HEK293 (cell line): ENCODE measurements around the gene WRNIP1.

ENCODE experiments used
- CTCF ChIA-PET: fragments of 350-600 bp; formaldehyde crosslinking; extraction: SDS; loops from one replicate; lab custom pipeline; 2021; ENCODE audit warnings: antibody characterized with exemption; lab: Yijun Ruan, JAX
- POLR2A ChIA-PET: fragments of 300-600 bp; formaldehyde crosslinking; extraction: SDS; loops from one replicate; lab custom pipeline; 2020; ENCODE audit warnings: antibody characterized with exemption, inconsistent platforms; lab: Yijun Ruan, JAX
- H3K27ac ChIP-seq: fragments of 200-500 bp; sonication (Bioruptor generic); 2 replicates; pipeline ENCODE4 v1.5.1; 2014; ENCODE audit warnings: low read depth, low read length, control low read depth, inconsistent platforms; ENCODE audit errors: extremely low read depth
- H3K36me3 ChIP-seq, 2 experiments: fragments of 200-500 bp in 1 of 2; sonication (Bioruptor generic) in 1 of 2; 1 replicate in 1 of 2; 2 replicates in 1 of 2; pipeline ENCODE4 v1.5.1; 2014 to 2017; ENCODE audit warnings: inconsistent platforms in 2 of 2, low read length in 2 of 2; ENCODE audit not compliant: control insufficient read depth in 2 of 2, insufficient read depth in 1 of 2
- H3K4me1 ChIP-seq: fragments of 200-500 bp; sonication (Bioruptor generic); 2 replicates; pipeline ENCODE4 v1.5.1; 2014; ENCODE audit warnings: mild to moderate bottlenecking, low read length, inconsistent platforms; ENCODE audit not compliant: control insufficient read depth, insufficient read depth
- H3K4me3 ChIP-seq: 2 replicates; pipeline ENCODE4 v1.5.1; 2011; ENCODE audit warnings: low read depth, mild to moderate bottlenecking, control low read depth, low read length, moderate library complexity
- H3K9me3 ChIP-seq: fragments of 200-500 bp; sonication (Bioruptor generic); 2 replicates; pipeline ENCODE4 v1.5.1; 2014; ENCODE audit warnings: low read depth, low read length, inconsistent platforms; ENCODE audit not compliant: control insufficient read depth, insufficient read depth
- ZBTB17 ChIP-seq: fragments of 450-650 bp; formaldehyde crosslinking; IDR thresholded peaks from 2 replicates; pipeline ENCODE4 v1.5.1; 2016; ENCODE audit warnings: missing biosample characterization, missing genetic modification characterization
- ZBTB20 ChIP-seq: fragments of 450-650 bp; formaldehyde crosslinking; IDR thresholded peaks from 2 replicates; pipeline ENCODE4 v1.5.1; 2016; ENCODE audit warnings: missing biosample characterization, missing genetic modification characterization
- ZBTB8A ChIP-seq: fragments of 450-650 bp; formaldehyde crosslinking; IDR thresholded peaks from 2 replicates; pipeline ENCODE4 v1.5.1; 2016; ENCODE audit warnings: missing biosample characterization, missing genetic modification characterization
- ZFP3 ChIP-seq: fragments of 450-650 bp; formaldehyde crosslinking; IDR thresholded peaks from 2 replicates; pipeline ENCODE4 v1.5.1; 2016; ENCODE audit warnings: low read depth, missing biosample characterization, missing genetic modification characterization
- ZNF140 ChIP-seq: fragments of 450-650 bp; formaldehyde crosslinking; IDR thresholded peaks from 2 replicates; pipeline ENCODE4 v1.5.1; 2016; ENCODE audit warnings: missing biosample characterization, missing genetic modification characterization
- ZNF157 ChIP-seq: fragments of 450-650 bp; formaldehyde crosslinking; IDR thresholded peaks from 2 replicates; pipeline ENCODE4 v1.5.1; 2016; ENCODE audit warnings: missing biosample characterization, missing genetic modification characterization
- ZNF19 ChIP-seq: fragments of 450-650 bp; formaldehyde crosslinking; IDR thresholded peaks from 2 replicates; pipeline ENCODE4; 2016; ENCODE audit warnings: missing biosample characterization, missing genetic modification characterization, low read depth
- ZNF2 ChIP-seq: fragments of 450-650 bp; formaldehyde crosslinking; IDR thresholded peaks from 2 replicates; pipeline ENCODE4 v1.5.1; 2016; ENCODE audit warnings: missing biosample characterization, missing genetic modification characterization
- ZNF214 ChIP-seq: fragments of 450-650 bp; formaldehyde crosslinking; IDR thresholded peaks from 2 replicates; pipeline ENCODE4 v1.5.1; 2017; ENCODE audit warnings: missing biosample characterization, mild to moderate bottlenecking, missing genetic modification characterization, borderline replicate concordance
- ZNF239 ChIP-seq: fragments of 450-650 bp; formaldehyde crosslinking; IDR thresholded peaks from 2 replicates; pipeline ENCODE4 v1.5.1; 2016; ENCODE audit warnings: missing biosample characterization, missing genetic modification characterization
- ZNF354C ChIP-seq: fragments of 450-650 bp; formaldehyde crosslinking; IDR thresholded peaks from 2 replicates; pipeline ENCODE4 v1.5.1; 2016; ENCODE audit warnings: missing biosample characterization, missing genetic modification characterization, low read depth, borderline replicate concordance
- ZNF394 ChIP-seq: fragments of 450-650 bp; formaldehyde crosslinking; IDR thresholded peaks from 2 replicates; pipeline ENCODE4 v1.5.1; 2016; ENCODE audit warnings: missing biosample characterization, missing genetic modification characterization, mild to moderate bottlenecking, moderate library complexity, borderline replicate concordance
- ZNF426 ChIP-seq: fragments of 450-650 bp; formaldehyde crosslinking; IDR thresholded peaks from 2 replicates; pipeline ENCODE4 v1.5.1; 2017; ENCODE audit warnings: missing biosample characterization, missing genetic modification characterization, mild to moderate bottlenecking, inconsistent platforms, moderate library complexity
- ZNF561 ChIP-seq: fragments of 450-650 bp; IDR thresholded peaks from 2 replicates; pipeline ENCODE4 v1.5.1; 2018; ENCODE audit warnings: missing biosample characterization, missing genetic modification characterization, borderline replicate concordance
- ZNF623 ChIP-seq: fragments of 450-650 bp; formaldehyde crosslinking; IDR thresholded peaks from 2 replicates; pipeline ENCODE4 v1.5.1; 2016; ENCODE audit warnings: missing biosample characterization, missing genetic modification characterization
- ZNF624 ChIP-seq: fragments of 450-650 bp; formaldehyde crosslinking; IDR thresholded peaks from 2 replicates; pipeline ENCODE4 v1.5.1; 2017; ENCODE audit warnings: missing biosample characterization, missing genetic modification characterization
- ZNF654 ChIP-seq: fragments of 450-650 bp; formaldehyde crosslinking; IDR thresholded peaks from 2 replicates; pipeline ENCODE4 v1.5.1; 2016; ENCODE audit warnings: low read depth, missing biosample characterization, missing genetic modification characterization
- ZNF660 ChIP-seq: fragments of 450-650 bp; IDR thresholded peaks from 2 replicates; pipeline ENCODE4 v1.5.1; 2018; ENCODE audit warnings: missing biosample characterization, mild to moderate bottlenecking, missing genetic modification characterization
- ZNF701 ChIP-seq: fragments of 450-650 bp; formaldehyde crosslinking; IDR thresholded peaks from 2 replicates; pipeline ENCODE4 v1.5.1; 2016; ENCODE audit warnings: missing biosample characterization, missing genetic modification characterization
- ZSCAN23 ChIP-seq: fragments of 450-650 bp; formaldehyde crosslinking; IDR thresholded peaks from 2 replicates; pipeline ENCODE4 v1.5.1; 2016; ENCODE audit warnings: missing biosample characterization, missing genetic modification characterization
- ZSCAN30 ChIP-seq: fragments of 450-650 bp; IDR thresholded peaks from 2 replicates; pipeline ENCODE4 v1.5.1; 2018; ENCODE audit warnings: missing biosample characterization, mild to moderate bottlenecking, missing genetic modification characterization, moderate library complexity
- TF ChIP-seq, protein P1 (sequence below): fragments of 450-650 bp; IDR thresholded peaks from 2 replicates; pipeline ENCODE4 v1.5.1; 2018; ENCODE audit warnings: missing biosample characterization, mild to moderate bottlenecking, missing genetic modification characterization
- TF ChIP-seq, protein P2 (sequence below): fragments of 450-650 bp; formaldehyde crosslinking; IDR thresholded peaks from 2 replicates; pipeline ENCODE4 v1.5.0; 2017; ENCODE audit warnings: missing biosample characterization, missing genetic modification characterization, borderline replicate concordance
- TF ChIP-seq, protein P3 (sequence below): fragments of 450-650 bp; formaldehyde crosslinking; IDR thresholded peaks from 2 replicates; pipeline ENCODE4 v1.5.1; 2016; ENCODE audit warnings: missing biosample characterization, missing genetic modification characterization

Gene WRNIP1

DNA sequence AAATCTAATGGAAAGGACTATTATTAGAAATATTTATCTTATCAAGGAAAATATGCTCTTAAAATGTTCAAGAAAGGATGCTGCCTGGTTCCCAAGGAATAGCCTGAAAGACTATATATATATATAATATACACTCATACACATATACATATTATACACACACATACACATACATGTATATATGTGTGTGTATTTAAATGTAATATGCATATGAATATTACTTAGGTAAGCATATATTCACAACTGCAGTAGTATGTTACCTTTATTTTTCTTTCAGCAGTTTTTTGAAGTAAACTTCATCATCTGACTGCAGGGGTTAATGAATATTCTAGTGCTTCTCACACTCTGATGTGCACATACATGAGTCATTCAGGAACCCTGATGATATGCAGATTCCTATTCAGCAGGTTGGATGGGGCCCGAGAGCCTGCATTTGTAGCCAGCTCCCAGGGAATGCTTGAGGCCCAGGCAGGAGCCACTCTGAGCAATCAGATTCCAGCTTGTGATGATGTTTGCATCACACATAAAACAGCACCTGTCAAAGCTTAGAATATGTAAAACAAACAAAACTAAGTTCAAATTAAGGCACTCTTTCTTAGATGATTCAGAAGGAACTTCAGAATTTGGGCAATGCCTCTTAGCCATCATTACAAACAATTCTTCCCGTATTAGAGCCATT is 30.6 kb upstream of the WRNIP1 start:
- POLR2A ChIA-PET = no interaction called here
- no peak overlapping the region for H3K4me3 ChIP-seq
- no peaks in the 10 kb centered on the region for H3K9me3 ChIP-seq
- H3K27ac ChIP-seq = no peak overlapping the region
- no peaks in the 10 kb centered on the region for H3K36me3 ChIP-seq
- H3K4me1 ChIP-seq = no peaks in the 10 kb centered on the region
- TF ChIP-seq ZNF426 = no peak
- TF ChIP-seq ZBTB20 (tag by site-specific recombination) = peak; percentile 23; the same call in 1 of the 2 replicates
- TF ChIP-seq, all 188 proteins: peak for 1
- CTCF ChIA-PET = interaction anchor here (0.5 to 9.7 kb wide), 5 partner anchors 16 to 1138 kb away, joined by 3 to 212 read pairs (median 5); partner anchors contain the start of gene MYLK4

DNA sequence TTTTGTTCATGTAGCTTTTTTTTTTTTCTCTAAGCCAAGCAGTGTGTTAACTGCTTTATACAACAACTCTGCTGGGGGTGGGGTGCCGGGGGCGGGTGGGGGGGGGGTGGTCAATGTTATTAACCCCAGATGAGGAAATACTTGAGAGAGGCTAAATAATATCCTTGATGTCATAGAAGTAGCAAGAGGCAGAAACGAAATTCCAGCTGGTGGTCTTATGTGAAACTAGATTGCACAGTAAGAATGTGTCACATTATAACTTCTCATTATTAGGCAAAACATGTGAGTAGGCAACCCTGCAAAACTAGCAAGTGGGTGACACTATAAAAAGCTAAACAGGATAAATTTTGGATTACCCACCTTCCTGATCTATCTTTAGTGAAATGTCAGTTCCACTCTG is 27.3 kb upstream of the WRNIP1 start:
- TF ChIP-seq ZNF239 (no peak), ZNF701 (no peak), ZNF623 (tag by site-specific recombination) (no peak), ZNF660 (tag by site-specific recombination) (no peak), ZNF654 (tag by site-specific recombination) (no peak)
- Histone ChIP-seq H3K9me3 (no peaks in the 10 kb centered on the region), H3K36me3 (no peaks in the 10 kb centered on the region), H3K27ac (no peak overlapping the region), H3K4me1 (no peaks in the 10 kb centered on the region), H3K4me3 (no peak overlapping the region)
- ChIA-PET POLR2A (interaction anchor here (0.7 kb wide), 1 partner anchor 510 kb away, joined by 5 read pairs; no protein-coding TSS in a partner anchor), CTCF (interaction anchor here (0.6 to 9.7 kb wide), 43 partner anchors 8 to 1219 kb away, joined by 3 to 212 read pairs (median 4); partner anchors contain the start of genes MYLK4 and SERPINB1)

DNA sequence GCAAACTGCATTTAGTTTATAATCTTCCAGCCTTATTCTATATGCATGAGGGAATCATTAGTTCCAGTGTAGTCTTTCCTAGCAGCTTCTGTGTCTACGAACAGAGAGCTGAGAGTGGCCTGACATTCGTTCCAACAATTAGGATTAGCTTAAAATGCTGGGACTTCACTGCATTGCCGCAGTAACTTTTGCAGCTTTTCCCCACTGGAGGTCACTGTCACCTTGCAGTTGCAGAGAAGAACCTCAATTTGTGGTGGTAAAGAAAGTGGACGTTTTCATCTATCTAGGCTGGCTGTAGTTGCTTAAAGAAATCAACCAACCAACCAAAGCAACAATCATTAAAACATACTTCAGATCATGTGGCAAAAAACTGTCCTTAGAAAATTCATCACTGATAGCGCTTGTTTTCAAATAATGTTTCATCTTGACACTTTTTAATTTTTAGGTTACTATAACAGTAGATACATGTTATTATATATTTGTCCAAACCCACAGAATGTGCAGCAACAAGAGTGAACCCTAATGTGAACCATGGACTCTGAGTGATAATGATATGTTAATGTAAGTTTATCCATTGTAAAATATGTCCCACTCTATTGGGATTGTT is 26.7 kb upstream of the WRNIP1 start:
- 0 out of 2 replicates have a peak, but pooled peaks have one; percentile 24 for TF ChIP-seq ZNF2 (tag by site-specific recombination)
- TF ChIP-seq, protein P1, sequence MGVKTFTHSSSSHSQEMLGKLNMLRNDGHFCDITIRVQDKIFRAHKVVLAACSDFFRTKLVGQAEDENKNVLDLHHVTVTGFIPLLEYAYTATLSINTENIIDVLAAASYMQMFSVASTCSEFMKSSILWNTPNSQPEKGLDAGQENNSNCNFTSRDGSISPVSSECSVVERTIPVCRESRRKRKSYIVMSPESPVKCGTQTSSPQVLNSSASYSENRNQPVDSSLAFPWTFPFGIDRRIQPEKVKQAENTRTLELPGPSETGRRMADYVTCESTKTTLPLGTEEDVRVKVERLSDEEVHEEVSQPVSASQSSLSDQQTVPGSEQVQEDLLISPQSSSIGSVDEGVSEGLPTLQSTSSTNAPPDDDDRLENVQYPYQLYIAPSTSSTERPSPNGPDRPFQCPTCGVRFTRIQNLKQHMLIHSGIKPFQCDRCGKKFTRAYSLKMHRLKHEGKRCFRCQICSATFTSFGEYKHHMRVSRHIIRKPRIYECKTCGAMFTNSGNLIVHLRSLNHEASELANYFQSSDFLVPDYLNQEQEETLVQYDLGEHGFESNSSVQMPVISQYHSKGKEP (tag by site-specific recombination) = peak; percentile 28; the same call in 1 of the 2 replicates
- TF ChIP-seq ZNF157 (tag by site-specific recombination) = no peak
- TF ChIP-seq ZSCAN30 (tag by site-specific recombination) = no peak
- TF ChIP-seq ZBTB17 (tag by site-specific recombination) = peak; percentile 35; the same call in 1 of the 2 replicates
- no peak for TF ChIP-seq ZNF624 (tag by site-specific recombination)
- peak; percentile 46; the same call in 1 of the 2 replicates for TF ChIP-seq ZNF394 (tag by site-specific recombination)
- TF ChIP-seq ZNF140 (tag by site-specific recombination) = no peak
- no peak for TF ChIP-seq ZNF354C (tag by site-specific recombination)
- TF ChIP-seq ZSCAN23 (tag by site-specific recombination) = no peak
- TF ChIP-seq ZFP3 (tag by site-specific recombination) = no peak
- peak; percentile 99 for TF ChIP-seq ZNF654 (tag by site-specific recombination)
- TF ChIP-seq, protein P2, sequence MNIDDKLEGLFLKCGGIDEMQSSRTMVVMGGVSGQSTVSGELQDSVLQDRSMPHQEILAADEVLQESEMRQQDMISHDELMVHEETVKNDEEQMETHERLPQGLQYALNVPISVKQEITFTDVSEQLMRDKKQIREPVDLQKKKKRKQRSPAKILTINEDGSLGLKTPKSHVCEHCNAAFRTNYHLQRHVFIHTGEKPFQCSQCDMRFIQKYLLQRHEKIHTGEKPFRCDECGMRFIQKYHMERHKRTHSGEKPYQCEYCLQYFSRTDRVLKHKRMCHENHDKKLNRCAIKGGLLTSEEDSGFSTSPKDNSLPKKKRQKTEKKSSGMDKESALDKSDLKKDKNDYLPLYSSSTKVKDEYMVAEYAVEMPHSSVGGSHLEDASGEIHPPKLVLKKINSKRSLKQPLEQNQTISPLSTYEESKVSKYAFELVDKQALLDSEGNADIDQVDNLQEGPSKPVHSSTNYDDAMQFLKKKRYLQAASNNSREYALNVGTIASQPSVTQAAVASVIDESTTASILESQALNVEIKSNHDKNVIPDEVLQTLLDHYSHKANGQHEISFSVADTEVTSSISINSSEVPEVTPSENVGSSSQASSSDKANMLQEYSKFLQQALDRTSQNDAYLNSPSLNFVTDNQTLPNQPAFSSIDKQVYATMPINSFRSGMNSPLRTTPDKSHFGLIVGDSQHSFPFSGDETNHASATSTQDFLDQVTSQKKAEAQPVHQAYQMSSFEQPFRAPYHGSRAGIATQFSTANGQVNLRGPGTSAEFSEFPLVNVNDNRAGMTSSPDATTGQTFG (tag by site-specific recombination) = no peak
- no peak for TF ChIP-seq ZNF19
- TF ChIP-seq, protein P3, sequence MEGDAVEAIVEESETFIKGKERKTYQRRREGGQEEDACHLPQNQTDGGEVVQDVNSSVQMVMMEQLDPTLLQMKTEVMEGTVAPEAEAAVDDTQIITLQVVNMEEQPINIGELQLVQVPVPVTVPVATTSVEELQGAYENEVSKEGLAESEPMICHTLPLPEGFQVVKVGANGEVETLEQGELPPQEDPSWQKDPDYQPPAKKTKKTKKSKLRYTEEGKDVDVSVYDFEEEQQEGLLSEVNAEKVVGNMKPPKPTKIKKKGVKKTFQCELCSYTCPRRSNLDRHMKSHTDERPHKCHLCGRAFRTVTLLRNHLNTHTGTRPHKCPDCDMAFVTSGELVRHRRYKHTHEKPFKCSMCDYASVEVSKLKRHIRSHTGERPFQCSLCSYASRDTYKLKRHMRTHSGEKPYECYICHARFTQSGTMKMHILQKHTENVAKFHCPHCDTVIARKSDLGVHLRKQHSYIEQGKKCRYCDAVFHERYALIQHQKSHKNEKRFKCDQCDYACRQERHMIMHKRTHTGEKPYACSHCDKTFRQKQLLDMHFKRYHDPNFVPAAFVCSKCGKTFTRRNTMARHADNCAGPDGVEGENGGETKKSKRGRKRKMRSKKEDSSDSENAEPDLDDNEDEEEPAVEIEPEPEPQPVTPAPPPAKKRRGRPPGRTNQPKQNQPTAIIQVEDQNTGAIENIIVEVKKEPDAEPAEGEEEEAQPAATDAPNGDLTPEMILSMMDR = peak; percentile 82
- 0 out of 2 replicates have a peak, but pooled peaks have one; percentile 33 for TF ChIP-seq ZNF561 (tag by site-specific recombination)
- no peak for TF ChIP-seq ZBTB20 (tag by site-specific recombination)
- TF ChIP-seq ZBTB8A (tag by site-specific recombination) = no peak
- TF ChIP-seq ZNF214 (tag by site-specific recombination) = no peak
- POLR2A ChIA-PET = interaction anchor here (0.7 kb wide), 1 partner anchor 510 kb away, joined by 5 read pairs; no protein-coding TSS in a partner anchor
- no peak overlapping the region for H3K27ac ChIP-seq

More for the DNA sequence above, 26.7 kb upstream of the WRNIP1 start:
- no peaks in the 10 kb centered on the region for H3K36me3 ChIP-seq
- CTCF ChIA-PET = interaction anchor here (0.6 to 9.7 kb wide), 45 partner anchors 9 to 1220 kb away, joined by 3 to 212 read pairs (median 4); partner anchors contain the start of genes MYLK4 and SERPINB1
- H3K9me3 ChIP-seq = no peaks in the 10 kb centered on the region
- no peak overlapping the region for H3K4me3 ChIP-seq
- no peaks in the 10 kb centered on the region for H3K4me1 ChIP-seq
